ENCODE data around the gene ZNF441. TPM values are rescaled to one million over a fixed set of nuclear protein-coding genes. Genes with fewer than 3 reads are reported as not detected.
"Not testable (repeated sequence)": the region's sequence is repeated elsewhere in the genome, so short reads cannot be mapped to it uniquely, and the experiment has no call there.

Gene ZNF441
- total and polyA plus RNA-seq, 7 donors = 0.92 to 10.5 (median 8.4) TPM

GRCh38 chr19:11814029-11814699, 47.4 kb downstream of the ZNF441 start, which contains the start of gene ZNF440:
TSS of gene ZNF440 (plus strand) at chr19:11814273. CDS start at chr19:11814448, 175 bp downstream.
- intact Hi-C loops (cut with DNase I) = loop anchor here (1.0 kb wide), 1 partner anchor 16 kb away; the partner anchor contains the start of gene ZNF491
- peak; percentile 97 for DNase-seq
- no peaks in the 10 kb centered on the region for H3K27me3 ChIP-seq
- H3K4me1 ChIP-seq = peaks cover 0 to 20% (median 16%) of the 10 kb centered on the region in 4 donors
- peak within 1 kb of the TSS; percentile 86 to 96 (median 94) for H3K27ac ChIP-seq
- 0% methylated on average over 55 of the region's 55 CpGs for WGBS, 2 donors
- TF ChIP-seq POLR2AphosphoS5 (IDR thresholded peaks at IDR 0.05) = peak; percentile 93 to 98 (median 96)
- peak; percentile 84 to 95 for TF ChIP-seq POLR2A (IDR thresholded peaks at IDR 0.05)
- TF ChIP-seq EP300 (IDR thresholded peaks at IDR 0.05) = no peak
- no peak for TF ChIP-seq CTCF (IDR thresholded peaks at IDR 0.05)
- H3K4me3 ChIP-seq = peak within 1 kb of the TSS; percentile 63 to 95 (median 89)
- H3K9me3 ChIP-seq = no peaks in the 10 kb centered on the region
- H3K36me3 ChIP-seq = peaks cover 0 to 7% (median under 1%) of the 10 kb centered on the region in 4 donors

- Histone ChIP-seq H3K4me1 (peaks cover 0 to 20% (median 16%) of the 10 kb centered on the region in 4 donors), H3K27me3 (no peaks in the 10 kb centered on the region), H3K9me3 (no peaks in the 10 kb centered on the region), H3K36me3 (peaks cover 0 to 6% (median under 1%) of the 10 kb centered on the region in 4 donors), H3K27ac (peak overlapping the region; percentile 86 to 96 (median 94)), H3K4me3 (peak overlapping the region; percentile 63 to 95 (median 89))
- DNase-seq = no peak
- intact Hi-C loops (cut with DNase I) = loop anchor here (1.0 kb wide), 1 partner anchor 16 kb away; the partner anchor contains the start of gene ZNF491
- TF ChIP-seq EP300 (IDR thresholded peaks at IDR 0.05) (no peak), CTCF (IDR thresholded peaks at IDR 0.05) (no peak), POLR2AphosphoS5 (IDR thresholded peaks at IDR 0.05) (no peak), POLR2A (IDR thresholded peaks at IDR 0.05) (no peak)
- WGBS, 2 donors = 3 to 12% methylated on average over 13 of the region's 13 CpGs
Observed at GRCh38 chr19:11814700-11815035, 47.9 kb downstream of the ZNF441 start.

- no peak for DNase-seq
- Histone ChIP-seq H3K36me3 (peaks cover 0 to 6% (median 2%) of the 10 kb centered on the region in 4 donors), H3K27me3 (no peaks in the 10 kb centered on the region), H3K27ac (no peak overlapping the region), H3K4me1 (no peaks in the 10 kb centered on the region), H3K4me3 (no peak overlapping the region), H3K9me3 (peaks cover 0 to 4% (median 0%) of the 10 kb centered on the region in 4 donors)
- intact Hi-C loops (cut with DNase I) = no loop called here
- no peak for TF ChIP-seq CTCF (IDR thresholded peaks at IDR 0.05)
- no peak for TF ChIP-seq POLR2AphosphoS5 (IDR thresholded peaks at IDR 0.05)
- TF ChIP-seq EP300 (IDR thresholded peaks at IDR 0.05) = no peak
- WGBS, 2 donors = 90 to 92% methylated on average over 5 of the region's 5 CpGs
Observed at GRCh38 chr19:11821474-11822109, 54.8 kb downstream of the ZNF441 start.

- H3K27me3 ChIP-seq; H3K4me1 ChIP-seq; intact Hi-C loops (cut with DNase I); DNase-seq; H3K27ac ChIP-seq; H3K4me3 ChIP-seq: not testable (repeated sequence)
- H3K9me3 ChIP-seq = peaks cover 13 to 34% (median 22%) of the 10 kb centered on the region in 4 donors
- peaks cover 21 to 46% (median 30%) of the 10 kb centered on the region in 4 donors for H3K36me3 ChIP-seq
- 91 to 96% methylated on average over 7 of the region's 7 CpGs for WGBS, 2 donors
Observed at GRCh38 chr19:11828957-11829876, 62.4 kb downstream of the ZNF441 start.

All from sigmoid colon (tissue), 7 donors.